Fibroblast of gingiva (primary cell): Measurements from ENCODE around the gene TMEM117.
"Not testable (repeated sequence)": the region's sequence is repeated elsewhere in the genome, so short reads cannot be mapped to it uniquely, and the experiment has no call there.

ENCODE experiments used
- DNase-seq: peaks from one replicate; pipeline ENCODE4 v3.0.0-alpha.2; 2011; ENCODE audit warnings: low read depth

TMEM117 gene

GRCh38 chr12:44299524-44299923, 463.6 kb downstream of the TMEM117 start:
- no peak for DNase-seq

GRCh38 chr12:44307506-44308168, 471.8 kb downstream of the TMEM117 start:
- no peak for DNase-seq

- DNase-seq: no peak
These were observed 477.3 kb downstream of the TMEM117 start for GRCh38 chr12:44313188-44313587.

GRCh38 chr12:44314007-44314500, 478.2 kb downstream of the TMEM117 start:
- DNase-seq: no peak

GRCh38 chr12:44317651-44318126, 481.8 kb downstream of the TMEM117 start:
- peak; percentile 27 for DNase-seq

GRCh38 chr12:44331269-44331668, 495.4 kb downstream of the TMEM117 start:
- no peak for DNase-seq

- no peak for DNase-seq
These were observed 498.5 kb downstream of the TMEM117 start for GRCh38 chr12:44334347-44334746.

- no peak for DNase-seq
These were observed 499.1 kb downstream of the TMEM117 start for GRCh38 chr12:44335030-44335429.

- no peak for DNase-seq
These were observed 500.7 kb downstream of the TMEM117 start for GRCh38 chr12:44336577-44336976.

GRCh38 chr12:44342371-44342770, 506.5 kb downstream of the TMEM117 start:
- no peak for DNase-seq

GRCh38 chr12:44347145-44347544, 511.3 kb downstream of the TMEM117 start:
- no peak for DNase-seq

GRCh38 chr12:44357494-44357893, 521.6 kb downstream of the TMEM117 start:
- no peak for DNase-seq

- no peak for DNase-seq
These were observed 522.8 kb downstream of the TMEM117 start for GRCh38 chr12:44358636-44359035.

GRCh38 chr12:44362947-44363346, 527.1 kb downstream of the TMEM117 start:
- DNase-seq: no peak

- DNase-seq: no peak
These were observed 531.3 kb downstream of the TMEM117 start for GRCh38 chr12:44367136-44367535.

GRCh38 chr12:44367916-44368315, 532.0 kb downstream of the TMEM117 start:
- no peak for DNase-seq

- no peak for DNase-seq
These were observed 534.1 kb downstream of the TMEM117 start for GRCh38 chr12:44369998-44370397.

GRCh38 chr12:44370982-44371381, 535.1 kb downstream of the TMEM117 start:
- no peak for DNase-seq

- peak; percentile 46 for DNase-seq
These were observed 536.4 kb downstream of the TMEM117 start for GRCh38 chr12:44372259-44372658.

GRCh38 chr12:44375694-44376093, 539.8 kb downstream of the TMEM117 start:
- no peak for DNase-seq

GRCh38 chr12:44377443-44378187, 541.7 kb downstream of the TMEM117 start:
- DNase-seq: no peak

- DNase-seq: not testable (repeated sequence)
These were observed 543.2 kb downstream of the TMEM117 start for GRCh38 chr12:44379113-44379512.

- DNase-seq: no peak
These were observed 544.0 kb downstream of the TMEM117 start for GRCh38 chr12:44379831-44380230.
